Esophagus muscularis mucosa (tissue), 4 donors: ENCODE results near the gene PUDP.

ENCODE experiments used
- CTCF ChIP-seq, 3 experiments: fragments of 200-600 bp in 2 of 3; fragments of 450-650 bp in 1 of 3; sonication (generic) in 2 of 3; IDR thresholded peaks; one replicate each; pipeline ENCODE4 v1.5.1; 2017 to 2019; ENCODE audit warnings: antibody characterized with exemption in 3 of 3, mild to moderate bottlenecking in 2 of 3, moderate library complexity in 1 of 3
- EP300 ChIP-seq: sonication (generic); formaldehyde crosslinking; IDR thresholded peaks from one replicate; pipeline ENCODE4 v1.6.1; 2017; ENCODE audit warnings: antibody characterized with exemption
- POLR2A ChIP-seq: fragments of 450-650 bp; IDR thresholded peaks from one replicate; pipeline ENCODE4 v1.6.1; 2017; ENCODE audit warnings: antibody characterized with exemption, moderate library complexity, mild to moderate bottlenecking, low read depth

GRCh38 chrX:7139202-7140081, 8.5 kb downstream of the PUDP start:
- TF ChIP-seq CTCF (IDR thresholded peaks at IDR 0.05) (no peak), POLR2A (no peak), EP300 (no peak)
